Measurements from ENCODE around the gene DCDC1.

Gene DCDC1

GRCh38 chr11:31259797-31260196 is 109.7 kb downstream of the DCDC1 start:
- Histone ChIP-seq H3K4me2 (ENCODE audit: low read length) (no peak overlapping the region), H3K27ac (ENCODE audit: low read length) (no peak overlapping the region), H3K9ac (ENCODE audit: low read length) (no peak overlapping the region), H3K4me3 (ENCODE audit: low read length) (no peak overlapping the region), H3K4me1 (ENCODE audit: low read length) (no peaks in the 10 kb centered on the region), H4K20me1 (ENCODE audit: insufficient read depth, low read length) (no peaks in the 10 kb centered on the region), H3K27me3 (ENCODE audit: low read depth, low read length) (no peaks in the 10 kb centered on the region), H3K9me3 (ENCODE audit: insufficient read depth, low read length) (no peaks in the 10 kb centered on the region), H3K36me3 (replicated peaks; ENCODE audit: low read depth, low read length) (no peaks in the 10 kb centered on the region), H2AFZ (ENCODE audit: low read depth, low read length) (no peak overlapping the region), H3K79me2 (ENCODE audit: low read length) (no peaks in the 10 kb centered on the region)
- TF ChIP-seq CTCF (IDR thresholded peaks at IDR 0.05; ENCODE audit: low read depth, low read length) (no peak), EZH2phosphoT487 (IDR thresholded peaks at IDR 0.05; ENCODE audit: low read depth) (no peak)

DNA sequence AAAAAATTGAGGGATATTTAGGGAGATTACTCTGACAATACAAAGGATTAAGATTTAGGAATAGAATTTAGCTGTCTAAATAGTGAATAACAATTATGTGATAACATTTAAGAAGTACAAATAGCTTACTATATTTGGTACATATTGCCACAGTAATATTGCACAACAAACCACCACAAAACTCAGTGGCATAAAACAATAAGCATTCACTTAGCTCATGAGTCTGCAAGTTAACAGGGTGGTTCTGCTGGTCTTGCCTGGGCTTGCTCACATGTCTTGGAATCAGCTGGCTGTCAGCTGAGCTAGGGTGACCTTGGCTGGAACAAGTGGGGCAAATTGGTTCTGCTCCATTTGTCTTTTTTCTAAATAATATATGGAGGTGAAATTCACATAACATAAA is 115.1 kb downstream of the DCDC1 start:
- Histone ChIP-seq H3K4me3 (ENCODE audit: low read length) (no peak overlapping the region), H3K79me2 (ENCODE audit: low read length) (no peaks in the 10 kb centered on the region), H3K9ac (ENCODE audit: low read length) (no peak overlapping the region), H2AFZ (ENCODE audit: low read depth, low read length) (no peak overlapping the region), H3K4me2 (ENCODE audit: low read length) (no peak overlapping the region), H3K36me3 (replicated peaks; ENCODE audit: low read depth, low read length) (no peaks in the 10 kb centered on the region), H3K4me1 (ENCODE audit: low read length) (no peaks in the 10 kb centered on the region), H3K9me3 (ENCODE audit: insufficient read depth, low read length) (no peaks in the 10 kb centered on the region), H3K27me3 (ENCODE audit: low read depth, low read length) (no peaks in the 10 kb centered on the region), H3K27ac (ENCODE audit: low read length) (no peak overlapping the region), H4K20me1 (ENCODE audit: insufficient read depth, low read length) (no peaks in the 10 kb centered on the region)
- TF ChIP-seq EZH2phosphoT487 (IDR thresholded peaks at IDR 0.05; ENCODE audit: low read depth) (no peak), CTCF (IDR thresholded peaks at IDR 0.05; ENCODE audit: low read depth, low read length) (no peak)

- no peak for TF ChIP-seq CTCF (IDR thresholded peaks at IDR 0.05; ENCODE audit: low read depth, low read length)
- TF ChIP-seq EZH2phosphoT487 (IDR thresholded peaks at IDR 0.05; ENCODE audit: low read depth) = no peak
- Histone ChIP-seq H3K4me2 (ENCODE audit: low read length) (no peak overlapping the region), H3K9me3 (ENCODE audit: insufficient read depth, low read length) (no peaks in the 10 kb centered on the region), H3K79me2 (ENCODE audit: low read length) (no peaks in the 10 kb centered on the region), H4K20me1 (ENCODE audit: insufficient read depth, low read length) (no peaks in the 10 kb centered on the region), H3K27me3 (ENCODE audit: low read depth, low read length) (no peaks in the 10 kb centered on the region), H2AFZ (ENCODE audit: low read depth, low read length) (no peak overlapping the region), H3K4me3 (ENCODE audit: low read length) (no peak overlapping the region), H3K27ac (ENCODE audit: low read length) (no peak overlapping the region), H3K9ac (ENCODE audit: low read length) (no peak overlapping the region), H3K4me1 (ENCODE audit: low read length) (no peaks in the 10 kb centered on the region), H3K36me3 (replicated peaks; ENCODE audit: low read depth, low read length) (no peaks in the 10 kb centered on the region)
These were observed 120.8 kb downstream of the DCDC1 start for GRCh38 chr11:31248768-31249167.

DNA sequence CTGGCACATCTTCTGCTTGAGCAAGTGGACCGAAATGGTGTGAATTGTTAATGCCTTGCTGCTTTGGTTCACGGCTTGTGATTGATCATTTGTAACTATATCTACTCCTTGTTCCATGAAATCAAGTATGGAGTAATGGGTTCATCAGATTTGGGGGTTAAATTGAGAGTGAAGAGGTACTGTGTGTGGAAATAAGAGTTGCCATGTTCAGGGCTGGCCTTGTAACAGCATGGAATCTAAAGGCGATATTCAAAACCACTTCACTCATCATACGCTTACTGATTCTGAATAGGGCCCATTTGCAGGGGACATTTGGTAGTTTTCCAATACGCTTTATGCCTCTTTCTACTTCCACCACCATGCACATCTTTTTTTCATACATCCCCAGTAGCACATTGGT is 122.2 kb downstream of the DCDC1 start:
- no peaks in the 10 kb centered on the region for H3K27me3 ChIP-seq (ENCODE audit: low read depth, low read length)
- no peaks in the 10 kb centered on the region for H3K36me3 ChIP-seq (replicated peaks; ENCODE audit: low read depth, low read length)
- H3K79me2 ChIP-seq (ENCODE audit: low read length) = no peaks in the 10 kb centered on the region
- H3K4me2 ChIP-seq (ENCODE audit: low read length) = no peak overlapping the region
- H3K9me3 ChIP-seq (ENCODE audit: insufficient read depth, low read length) = no peaks in the 10 kb centered on the region
- no peak for TF ChIP-seq CTCF (IDR thresholded peaks at IDR 0.05; ENCODE audit: low read depth, low read length)
- no peak for TF ChIP-seq EZH2phosphoT487 (IDR thresholded peaks at IDR 0.05; ENCODE audit: low read depth)
- no peak overlapping the region for H3K9ac ChIP-seq (ENCODE audit: low read length)
- H3K4me1 ChIP-seq (ENCODE audit: low read length) = no peaks in the 10 kb centered on the region
- no peak overlapping the region for H3K4me3 ChIP-seq (ENCODE audit: low read length)
- no peaks in the 10 kb centered on the region for H4K20me1 ChIP-seq (ENCODE audit: insufficient read depth, low read length)
- no peak overlapping the region for H3K27ac ChIP-seq (ENCODE audit: low read length)
- no peak overlapping the region for H2AFZ ChIP-seq (ENCODE audit: low read depth, low read length)
